Activated CD8-positive, alpha-beta memory T cell treated with anti-CD3 and anti-CD28 coated beads for 24 hours (primary cell): ENCODE measurements around the gene FERMT3.

Experiments
- DNase-seq: peaks from one replicate; pipeline ENCODE4 v3.0.0-alpha.2; 2020

Gene FERMT3

DNA sequence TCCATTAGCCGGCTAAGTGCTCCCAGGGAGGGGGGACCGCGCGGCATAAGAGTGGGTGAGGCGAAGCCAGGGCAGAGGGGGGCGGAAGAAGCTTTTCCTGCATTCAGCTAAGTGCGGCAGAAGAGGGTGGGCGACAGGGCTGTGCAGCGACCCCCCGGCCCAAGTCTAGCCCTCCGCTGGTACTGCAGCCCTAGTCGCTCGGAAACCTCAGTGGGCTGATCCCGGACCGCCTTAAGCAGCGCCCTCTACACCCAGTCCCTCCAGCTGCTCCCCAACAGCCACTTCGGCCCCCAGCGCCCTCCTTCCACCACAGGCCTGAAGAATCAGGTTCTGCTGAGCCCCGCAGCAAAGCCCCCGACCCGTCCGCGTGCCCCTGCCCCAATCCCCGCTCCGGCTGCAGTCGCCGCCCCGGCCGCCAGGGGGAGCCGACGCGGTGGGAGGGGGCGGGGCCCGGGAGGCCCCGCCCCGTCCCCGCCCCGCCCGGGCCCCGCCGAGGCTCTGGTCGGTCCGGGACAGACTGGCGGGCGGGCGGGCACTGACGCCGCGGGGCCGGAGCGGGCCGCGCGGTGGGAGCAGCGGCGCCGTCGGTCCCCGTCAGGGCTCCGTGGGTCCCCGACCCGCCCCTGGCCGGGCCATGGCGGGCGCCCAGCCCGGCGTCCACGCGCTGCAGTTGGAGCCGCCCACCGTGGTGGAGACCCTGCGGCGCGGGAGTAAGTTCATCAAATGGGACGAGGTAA, 44.7 kb downstream of the FERMT3 start, which contains the start of gene PLCB3:
PLCB3 (plus strand) TSS at position 515 of the 737 bp plus-strand sequence; CDS start at position 635, 120 bp downstream.
- peak; percentile 93 for DNase-seq

DNA sequence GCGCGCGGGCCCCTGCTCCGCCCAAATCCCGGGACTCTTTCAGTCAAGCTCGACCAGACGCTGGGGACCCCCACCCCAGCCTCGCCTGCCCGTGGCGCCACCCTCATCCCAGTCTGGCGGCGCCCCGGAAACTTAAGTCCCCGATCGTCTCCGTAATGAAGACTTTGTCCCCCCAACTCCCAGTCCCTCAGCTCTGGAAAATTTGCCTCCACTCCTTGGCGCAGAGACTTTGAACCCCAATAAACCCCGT, 45.2 kb downstream of the FERMT3 start:
- DNase-seq: no peak

DNA sequence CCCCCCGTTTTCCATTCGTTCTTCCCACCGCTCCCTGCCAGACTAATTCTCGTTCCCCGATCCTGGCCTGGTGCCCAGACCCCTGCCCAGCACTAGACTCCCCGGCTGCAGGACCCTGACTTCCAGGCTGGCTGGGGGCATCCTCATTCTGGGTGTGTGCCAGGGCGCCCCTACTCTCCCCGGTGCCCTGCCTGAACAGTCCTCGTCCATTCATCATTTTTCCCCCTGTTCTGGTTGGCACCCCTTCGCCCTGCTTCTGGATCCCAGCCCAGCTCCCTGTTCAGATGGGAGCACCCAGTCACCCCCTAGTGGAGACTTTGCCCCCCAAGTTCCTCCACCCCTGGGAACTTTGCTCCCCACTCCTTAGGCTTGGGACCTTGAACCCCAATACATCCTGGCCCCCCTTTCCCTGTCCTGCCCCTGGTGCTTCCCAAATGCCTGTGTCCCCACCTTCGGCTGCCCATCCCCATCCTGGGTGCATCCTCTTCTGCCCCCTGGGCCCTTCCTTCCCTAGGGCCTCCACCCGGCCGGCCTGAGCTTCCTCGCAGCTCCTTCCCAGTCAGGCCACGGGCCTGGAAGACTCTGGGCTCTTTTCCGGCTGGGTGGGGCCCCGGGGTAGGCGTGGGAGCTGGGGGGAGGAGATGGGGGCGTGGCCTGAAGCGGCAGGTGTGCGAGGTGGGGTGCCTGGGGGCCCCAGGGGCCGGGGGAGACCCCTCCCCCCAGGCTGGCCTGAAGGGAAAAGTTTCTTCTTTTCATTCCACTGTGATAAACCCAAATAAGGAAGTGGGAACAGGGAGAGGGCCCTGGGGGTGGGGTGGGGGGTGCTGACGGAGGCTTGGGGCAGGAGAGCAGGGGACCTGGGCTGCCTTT, 45.7 kb downstream of the FERMT3 start:
- peak; percentile 63 for DNase-seq

DNA sequence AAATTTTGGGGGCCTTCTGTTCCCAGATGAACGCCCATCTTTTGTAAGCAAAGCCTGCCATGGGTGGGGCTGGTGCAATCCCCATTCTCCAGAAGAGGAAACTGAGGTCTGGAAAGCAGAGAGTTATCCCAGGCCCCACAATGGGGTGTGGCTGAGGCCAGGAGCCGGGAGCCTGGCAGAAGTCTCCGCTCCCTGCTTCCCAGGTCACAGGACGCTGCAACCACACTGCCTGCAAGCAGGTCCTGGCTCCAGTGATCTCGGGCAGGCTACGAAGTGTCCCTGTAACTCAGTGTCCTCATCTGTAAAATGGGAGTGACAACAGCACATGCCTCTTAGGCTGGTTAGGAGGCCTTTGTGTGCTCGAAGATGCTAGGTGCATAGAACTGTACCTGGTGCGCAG, 46.5 kb downstream of the FERMT3 start:
- DNase-seq: no peak

DNA sequence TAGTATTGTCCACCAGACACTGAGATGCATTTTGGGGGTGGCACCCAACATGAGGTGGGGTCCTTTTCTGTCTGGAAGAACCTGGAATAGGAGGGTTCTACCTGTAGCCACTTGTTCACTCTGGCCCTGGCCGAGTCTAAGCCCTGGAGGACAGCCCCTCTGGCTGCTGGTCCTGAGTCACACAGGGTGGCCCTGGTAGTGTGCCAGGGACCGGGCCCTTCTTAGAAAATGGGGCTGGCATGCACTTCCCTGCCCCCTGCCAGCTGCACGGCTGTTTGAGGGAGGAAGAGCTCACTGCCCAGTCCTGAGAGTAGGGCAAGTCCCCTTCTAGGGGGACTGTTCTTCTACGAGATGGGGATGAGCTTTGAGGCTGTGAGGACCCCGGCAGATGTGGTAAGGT, 47.0 kb downstream of the FERMT3 start:
- DNase-seq: no peak

DNA sequence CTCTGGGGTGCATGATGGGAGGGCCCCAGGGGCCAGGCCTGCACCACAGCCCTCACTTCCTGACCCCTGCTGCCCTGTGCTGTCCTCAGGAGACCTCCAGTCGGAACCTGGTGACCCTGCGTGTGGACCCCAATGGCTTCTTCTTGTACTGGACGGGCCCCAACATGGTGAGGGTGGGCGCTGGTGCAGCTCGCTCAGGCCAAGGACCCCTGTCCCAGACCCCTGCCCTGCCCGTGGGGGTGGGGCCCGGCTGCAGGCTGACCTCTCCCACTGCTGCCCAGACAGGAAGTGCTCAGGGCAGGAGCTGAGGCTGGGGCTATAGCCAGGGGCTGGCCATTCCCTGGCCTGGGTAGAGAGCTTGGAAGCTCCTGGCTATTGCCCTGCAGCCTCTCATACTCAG, 47.8 kb downstream of the FERMT3 start:
- no peak for DNase-seq

DNA sequence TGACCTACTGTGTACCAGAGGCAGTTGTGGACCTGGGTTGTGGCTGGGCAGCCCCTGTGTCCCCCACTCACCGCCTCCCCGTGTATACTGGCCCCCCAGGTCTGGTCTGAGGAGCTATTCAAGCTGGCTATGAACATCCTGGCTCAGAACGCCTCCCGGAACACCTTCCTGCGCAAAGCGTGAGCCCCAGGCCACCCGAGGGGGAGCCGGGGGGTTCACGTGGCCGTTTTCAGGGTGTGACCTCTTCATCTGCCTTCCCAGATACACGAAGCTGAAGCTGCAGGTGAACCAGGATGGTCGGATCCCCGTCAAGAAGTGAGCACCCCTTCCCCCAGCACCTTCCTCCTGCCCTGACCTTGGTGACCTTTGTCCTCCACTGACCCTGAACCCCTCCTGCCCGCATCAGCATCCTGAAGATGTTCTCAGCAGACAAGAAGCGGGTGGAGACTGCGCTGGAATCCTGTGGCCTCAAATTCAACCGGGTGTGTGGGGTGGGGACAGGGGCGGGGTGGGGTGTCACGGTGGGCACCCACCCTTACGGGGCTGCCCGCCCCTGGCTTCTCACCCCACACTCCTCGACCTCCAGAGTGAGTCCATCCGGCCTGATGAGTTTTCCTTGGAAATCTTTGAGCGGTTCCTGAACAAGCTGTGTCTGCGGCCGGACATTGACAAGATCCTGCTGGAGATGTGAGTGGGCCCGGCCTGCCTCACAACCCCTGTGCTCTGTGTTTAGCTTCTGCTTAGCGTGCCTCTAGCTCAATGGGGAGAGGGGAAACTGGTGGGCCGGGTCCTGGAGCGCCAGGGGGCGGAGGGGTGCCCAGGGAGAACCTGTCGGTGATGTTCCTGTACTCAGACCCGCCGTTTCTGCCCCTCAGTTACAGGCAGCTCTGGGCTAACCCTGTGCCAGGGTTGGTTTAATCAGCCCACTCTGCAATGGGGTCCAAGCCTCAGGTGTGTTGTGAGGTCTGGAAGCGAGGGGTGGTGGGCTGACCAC, 48.9 kb downstream of the FERMT3 start:
- no peak for DNase-seq

DNA sequence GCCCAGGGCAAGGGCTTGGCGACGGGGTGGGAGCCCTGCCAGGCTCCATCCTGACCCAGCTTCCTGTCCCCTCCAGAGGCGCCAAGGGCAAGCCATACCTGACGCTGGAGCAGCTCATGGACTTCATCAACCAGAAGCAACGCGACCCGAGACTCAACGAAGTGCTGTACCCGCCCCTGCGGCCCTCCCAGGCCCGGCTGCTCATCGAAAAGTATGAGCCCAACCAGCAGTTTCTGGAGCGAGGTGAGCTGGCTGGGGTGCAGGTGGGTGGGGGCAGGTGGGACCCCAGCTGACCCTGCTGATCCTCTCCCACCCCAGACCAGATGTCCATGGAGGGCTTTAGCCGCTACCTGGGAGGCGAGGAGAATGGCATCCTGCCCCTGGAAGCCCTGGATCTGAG, 49.8 kb downstream of the FERMT3 start:
- no peak for DNase-seq

DNA sequence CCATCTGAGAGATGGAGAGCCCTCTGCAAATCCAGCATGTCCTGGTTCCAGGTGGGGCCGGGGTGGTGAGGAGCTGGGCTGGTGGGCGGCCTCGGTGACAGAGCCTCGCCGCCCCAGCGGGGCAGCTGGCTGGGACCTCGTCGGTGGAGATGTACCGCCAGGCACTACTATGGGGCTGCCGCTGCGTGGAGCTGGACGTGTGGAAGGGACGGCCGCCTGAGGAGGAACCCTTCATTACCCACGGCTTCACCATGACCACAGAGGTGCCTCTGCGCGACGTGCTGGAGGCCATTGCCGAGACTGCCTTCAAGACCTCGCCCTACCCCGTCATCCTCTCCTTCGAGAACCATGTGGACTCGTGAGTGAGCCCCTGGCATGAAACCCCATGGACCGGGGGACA, 51.8 kb downstream of the FERMT3 start:
- DNase-seq: no peak

DNA sequence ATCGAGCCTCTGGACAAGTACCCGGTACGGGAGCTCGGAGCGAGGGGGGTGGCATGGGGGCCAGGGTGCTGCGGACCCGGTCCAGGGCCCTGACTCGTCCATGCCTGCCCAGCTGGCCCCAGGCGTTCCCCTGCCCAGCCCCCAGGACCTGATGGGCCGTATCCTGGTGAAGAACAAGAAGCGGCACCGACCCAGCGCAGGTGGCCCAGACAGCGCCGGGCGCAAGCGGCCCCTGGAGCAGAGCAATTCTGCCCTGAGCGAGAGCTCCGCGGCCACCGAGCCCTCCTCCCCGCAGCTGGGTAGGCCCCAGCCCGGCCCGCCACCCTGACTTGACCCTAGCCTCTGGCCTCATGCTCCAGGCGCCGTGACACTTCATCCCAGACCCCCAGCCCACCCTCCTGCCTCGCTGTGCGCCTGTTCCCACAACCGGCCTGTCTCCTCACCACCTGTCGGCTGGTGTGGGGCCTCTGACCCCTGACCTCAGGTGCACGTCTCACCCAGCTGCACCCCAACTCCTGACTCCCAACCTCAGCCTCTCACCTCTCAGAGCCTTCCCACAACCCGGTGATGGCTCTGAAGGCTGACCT, 52.5 kb downstream of the FERMT3 start:
- DNase-seq: no peak

DNA sequence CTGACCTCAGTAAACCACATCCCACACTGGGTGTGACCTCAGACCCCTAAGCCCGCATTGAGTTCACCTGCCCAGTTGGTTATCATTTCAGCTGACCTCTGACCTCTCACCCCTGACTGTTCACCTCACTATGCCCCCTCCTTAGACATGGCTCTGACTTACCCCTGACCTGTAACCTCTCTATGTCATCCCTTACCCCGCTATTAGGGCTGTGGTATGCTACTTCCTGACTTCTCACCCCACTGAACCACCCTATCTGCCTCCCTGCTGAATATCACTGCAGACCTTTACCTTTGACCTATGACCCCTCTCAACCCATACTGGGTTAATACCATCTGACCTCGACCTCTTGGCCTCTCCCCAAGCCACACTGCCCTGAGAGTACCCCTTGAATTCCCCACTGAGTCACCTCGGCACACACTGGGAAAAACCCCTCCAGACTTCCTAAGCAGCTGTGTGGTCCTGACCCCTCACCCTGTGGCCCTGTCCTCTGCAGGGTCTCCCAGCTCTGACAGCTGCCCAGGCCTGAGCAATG, 53.1 kb downstream of the FERMT3 start:
- DNase-seq: no peak

DNA sequence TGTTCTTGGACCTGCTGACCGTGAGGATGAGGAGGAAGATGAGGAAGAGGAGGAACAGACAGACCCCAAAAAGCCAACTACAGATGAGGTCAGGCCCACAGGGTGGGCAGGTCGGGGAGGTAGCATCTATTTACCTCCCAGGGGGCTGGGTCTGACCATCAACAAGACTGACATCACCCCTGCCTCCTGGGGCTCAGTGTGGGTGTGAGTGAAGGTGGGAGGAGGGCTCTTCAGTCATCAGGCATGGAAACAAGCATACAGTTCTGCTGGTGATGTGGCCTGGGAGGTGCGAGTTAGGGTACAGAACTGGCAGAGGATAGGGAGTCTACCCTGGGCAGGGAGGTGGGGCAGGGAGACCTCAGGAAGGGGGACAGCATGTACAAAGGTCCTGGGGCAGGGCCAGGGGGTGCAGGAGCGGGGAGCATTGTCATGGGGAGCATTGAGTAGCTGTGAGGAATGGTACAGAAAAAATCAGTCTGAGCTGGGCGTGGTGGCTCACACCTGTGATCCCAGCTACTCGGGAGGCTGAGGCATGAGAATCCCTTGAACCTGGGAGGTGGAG, 53.7 kb downstream of the FERMT3 start:
- no peak for DNase-seq

DNA sequence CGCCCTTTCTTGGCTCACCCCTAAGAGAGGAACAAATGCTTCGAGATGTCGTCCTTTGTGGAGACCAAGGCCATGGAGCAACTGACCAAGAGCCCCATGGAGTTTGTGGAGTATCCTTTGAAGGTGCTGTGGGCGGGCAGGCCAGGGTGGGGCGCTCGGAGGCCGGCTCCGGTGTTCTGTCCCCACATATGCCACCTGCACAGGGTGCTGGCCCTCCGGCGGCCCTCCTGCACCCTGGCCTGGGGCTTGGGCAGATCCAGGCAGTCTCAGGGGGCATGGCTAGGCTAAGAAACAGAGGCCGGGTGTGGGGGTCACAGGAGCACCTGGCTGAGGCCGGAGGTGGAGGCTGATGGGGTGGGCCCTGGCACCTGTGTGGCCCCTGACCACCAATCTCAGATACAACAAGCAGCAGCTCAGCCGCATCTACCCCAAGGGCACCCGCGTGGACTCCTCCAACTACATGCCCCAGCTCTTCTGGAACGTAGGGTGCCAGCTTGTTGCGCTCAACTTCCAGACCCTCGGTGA, 55.1 kb downstream of the FERMT3 start:
- no peak for DNase-seq

DNA sequence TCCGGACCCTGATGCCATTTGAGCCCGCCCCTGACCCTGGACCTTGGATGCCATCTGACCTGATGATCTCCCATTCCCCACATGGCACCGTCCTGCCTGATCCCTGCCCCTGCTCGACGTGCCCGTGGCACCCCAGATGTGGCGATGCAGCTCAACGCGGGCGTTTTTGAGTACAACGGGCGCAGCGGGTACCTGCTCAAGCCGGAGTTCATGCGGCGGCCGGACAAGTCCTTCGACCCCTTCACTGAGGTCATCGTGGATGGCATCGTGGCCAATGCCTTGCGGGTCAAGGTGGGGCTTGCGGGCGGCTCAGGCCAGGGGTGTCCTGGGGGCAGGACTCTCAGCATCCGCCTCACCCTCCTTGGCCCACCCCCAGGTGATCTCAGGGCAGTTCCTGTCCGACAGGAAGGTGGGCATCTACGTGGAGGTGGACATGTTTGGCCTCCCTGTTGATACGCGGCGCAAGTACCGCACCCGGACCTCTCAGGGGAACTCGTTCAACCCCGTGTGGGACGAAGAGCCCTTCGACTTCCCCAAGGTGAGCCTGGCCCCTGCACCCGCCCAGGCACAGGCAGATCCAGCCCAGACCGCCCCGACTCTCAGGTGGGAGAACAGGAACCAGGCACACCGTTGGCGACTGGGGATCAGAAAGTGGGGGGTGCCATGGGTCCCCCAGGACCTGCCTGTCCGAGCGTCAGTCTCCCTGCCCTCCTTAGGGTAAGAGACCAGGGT, 55.9 kb downstream of the FERMT3 start:
- DNase-seq: no peak

DNA sequence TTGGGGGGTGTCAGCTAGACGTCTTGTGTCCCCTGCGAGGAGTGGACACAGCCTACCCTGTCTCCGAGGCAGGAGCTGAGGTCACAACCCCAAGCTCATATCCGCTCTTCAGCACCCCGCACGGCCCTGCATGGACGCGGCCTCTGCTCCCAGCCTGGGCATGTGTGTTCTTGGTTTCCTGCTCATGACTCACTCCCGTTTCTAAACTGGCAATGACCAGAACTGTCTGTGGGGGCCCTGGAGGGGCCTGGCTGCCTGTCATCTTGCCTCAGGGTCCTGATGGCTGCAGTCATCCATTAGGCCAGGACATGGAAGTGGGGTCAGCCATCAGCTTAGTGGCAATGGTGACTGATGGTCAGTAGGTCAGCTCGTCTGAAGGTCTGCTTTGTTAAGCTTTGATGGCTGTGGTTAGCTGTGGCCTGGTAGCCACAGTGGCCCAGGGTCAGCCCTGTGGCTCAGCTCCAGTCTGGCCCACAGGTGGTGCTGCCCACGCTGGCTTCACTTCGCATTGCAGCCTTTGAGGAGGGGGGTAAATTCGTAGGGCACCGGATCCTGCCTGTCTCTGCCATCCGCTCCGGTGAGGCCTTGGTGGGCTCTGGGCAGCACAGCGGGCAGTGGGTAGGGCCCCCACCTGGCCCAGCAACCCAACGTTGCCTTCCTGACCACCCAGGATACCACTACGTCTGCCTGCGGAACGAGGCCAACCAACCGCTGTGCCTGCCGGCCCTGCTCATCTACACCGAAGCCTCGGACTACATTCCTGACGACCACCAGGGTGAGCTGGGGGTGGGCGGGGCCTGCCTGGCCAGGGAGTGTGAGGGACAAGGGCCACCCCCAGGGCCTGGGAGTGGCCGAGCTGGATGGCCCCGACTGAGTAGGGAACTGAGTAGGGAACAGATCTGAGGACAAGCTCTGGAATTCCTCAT, 56.8 kb downstream of the FERMT3 start:
- no peak for DNase-seq

DNA sequence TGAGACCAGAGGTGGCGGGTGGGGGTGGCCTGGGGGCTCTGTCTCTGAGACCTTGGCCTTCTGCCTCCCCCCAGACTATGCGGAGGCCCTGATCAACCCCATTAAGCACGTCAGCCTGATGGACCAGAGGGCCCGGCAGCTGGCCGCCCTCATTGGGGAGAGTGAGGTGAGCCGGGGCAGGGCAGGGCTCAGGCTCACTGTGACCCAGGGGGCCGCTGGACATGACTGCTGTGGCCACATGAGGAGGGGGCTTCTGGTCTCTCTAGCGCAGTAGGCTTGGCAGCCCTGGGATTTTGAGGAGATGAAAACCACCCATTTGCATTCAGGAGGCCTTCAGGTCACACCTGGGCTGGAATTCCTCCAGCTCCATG, 57.4 kb downstream of the FERMT3 start:
- no peak for DNase-seq

DNA sequence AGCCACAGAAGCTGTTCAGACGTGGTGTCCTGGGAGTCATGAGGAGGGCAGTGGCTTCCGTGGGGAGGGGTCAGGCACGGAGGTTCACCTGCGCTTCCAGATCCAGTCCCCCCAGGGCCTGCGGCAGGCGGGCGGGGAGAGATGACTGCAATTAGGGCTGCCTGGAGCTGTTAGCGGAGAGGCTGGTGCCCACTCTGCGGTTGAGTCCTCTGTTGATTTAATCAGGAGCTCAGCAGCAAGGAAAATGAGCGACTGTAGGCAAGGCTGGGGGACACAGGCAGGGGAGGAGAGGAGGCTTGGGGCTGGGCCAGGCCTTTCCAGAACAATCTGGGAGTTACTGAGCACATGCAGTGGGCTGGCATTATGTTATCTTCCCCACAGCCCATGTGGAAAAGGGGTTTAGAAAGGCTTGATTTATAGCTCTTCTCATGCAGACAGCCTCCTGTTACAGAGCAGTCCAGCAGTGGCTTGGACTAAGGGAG, 57.9 kb downstream of the FERMT3 start:
- no peak for DNase-seq

DNA sequence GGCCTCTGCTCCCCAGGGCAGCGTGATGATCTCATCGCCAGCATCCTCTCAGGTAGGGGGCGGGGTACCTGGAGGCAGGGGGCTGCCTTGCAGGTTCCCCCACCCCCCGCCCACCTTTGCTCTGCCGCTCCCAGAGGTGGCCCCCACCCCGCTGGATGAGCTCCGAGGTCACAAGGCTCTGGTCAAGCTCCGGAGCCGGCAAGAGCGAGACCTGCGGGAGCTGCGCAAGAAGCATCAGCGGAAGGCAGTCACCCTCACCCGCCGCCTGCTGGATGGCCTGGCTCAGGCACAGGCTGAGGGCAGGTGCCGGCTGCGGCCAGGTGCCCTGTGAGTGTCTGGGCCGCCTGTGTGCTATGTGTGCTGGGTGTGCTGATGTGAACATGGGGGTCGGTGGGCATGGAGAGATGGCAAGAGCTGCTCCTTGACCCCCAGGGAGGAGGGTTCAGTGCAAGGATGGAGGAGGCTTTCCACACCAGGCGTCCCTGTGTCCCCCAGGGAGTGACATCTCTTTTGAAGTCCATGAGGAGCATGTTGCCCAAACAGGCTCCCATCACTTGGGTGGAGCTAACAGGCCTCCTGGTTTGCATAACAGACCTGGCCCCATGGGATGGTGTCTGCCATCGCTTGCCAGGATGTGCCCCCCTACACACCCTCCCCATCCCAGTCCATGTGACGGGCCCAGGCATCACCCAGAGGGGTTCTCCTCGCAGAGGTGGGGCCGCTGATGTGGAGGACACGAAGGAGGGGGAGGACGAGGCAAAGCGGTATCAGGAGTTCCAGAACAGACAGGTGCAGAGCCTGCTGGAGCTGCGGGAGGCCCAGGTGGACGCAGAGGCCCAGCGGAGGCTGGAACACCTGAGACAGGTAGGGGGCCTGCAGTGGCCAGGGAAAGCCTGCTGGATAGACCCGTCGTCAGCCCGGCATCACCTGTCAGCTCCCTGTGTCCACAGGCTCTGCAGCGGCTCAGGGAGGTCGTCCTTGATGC, 58.9 kb downstream of the FERMT3 start:
- no peak for DNase-seq

DNA sequence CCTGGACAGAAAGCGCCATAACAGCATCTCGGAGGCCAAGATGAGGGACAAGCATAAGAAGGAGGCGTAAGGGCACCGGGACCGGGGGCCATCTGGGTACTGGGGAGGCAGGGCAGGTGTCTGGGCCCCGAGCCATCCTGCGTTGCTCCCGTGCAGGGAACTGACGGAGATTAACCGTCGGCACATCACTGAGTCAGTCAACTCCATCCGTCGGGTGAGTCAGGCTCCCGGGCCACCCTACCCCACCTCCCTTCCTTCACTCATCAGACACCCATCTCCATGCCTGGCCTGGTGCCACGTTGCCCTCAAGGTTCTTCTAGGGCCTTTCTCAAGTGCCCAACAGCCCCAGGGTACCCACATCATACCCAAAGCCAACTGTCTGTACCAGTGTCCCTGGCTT, 59.8 kb downstream of the FERMT3 start:
- no peak for DNase-seq
